HEK293 (cell line): Measurements from ENCODE around the gene TMEM191C.
"Not testable (repeated sequence)": the region's sequence is repeated elsewhere in the genome, so short reads cannot be mapped to it uniquely, and the experiment has no call there.

ENCODE experiments used
- CTCF ChIA-PET: fragments of 350-600 bp; formaldehyde crosslinking; extraction: SDS; loops from one replicate; lab custom pipeline; 2021; ENCODE audit warnings: antibody characterized with exemption; lab: Yijun Ruan, JAX
- POLR2A ChIA-PET: fragments of 300-600 bp; formaldehyde crosslinking; extraction: SDS; loops from one replicate; lab custom pipeline; 2020; ENCODE audit warnings: antibody characterized with exemption, inconsistent platforms; lab: Yijun Ruan, JAX
- H3K27ac ChIP-seq: fragments of 200-500 bp; sonication (Bioruptor generic); 2 replicates; pipeline ENCODE4 v1.5.1; 2014; ENCODE audit warnings: low read depth, low read length, control low read depth, inconsistent platforms; ENCODE audit errors: extremely low read depth
- H3K36me3 ChIP-seq, 2 experiments: fragments of 200-500 bp in 1 of 2; sonication (Bioruptor generic) in 1 of 2; 1 replicate in 1 of 2; 2 replicates in 1 of 2; pipeline ENCODE4 v1.5.1; 2014 to 2017; ENCODE audit warnings: inconsistent platforms in 2 of 2, low read length in 2 of 2; ENCODE audit not compliant: control insufficient read depth in 2 of 2, insufficient read depth in 1 of 2
- H3K4me1 ChIP-seq: fragments of 200-500 bp; sonication (Bioruptor generic); 2 replicates; pipeline ENCODE4 v1.5.1; 2014; ENCODE audit warnings: mild to moderate bottlenecking, low read length, inconsistent platforms; ENCODE audit not compliant: control insufficient read depth, insufficient read depth
- H3K4me3 ChIP-seq: 2 replicates; pipeline ENCODE4 v1.5.1; 2011; ENCODE audit warnings: low read depth, mild to moderate bottlenecking, control low read depth, low read length, moderate library complexity
- H3K9me3 ChIP-seq: fragments of 200-500 bp; sonication (Bioruptor generic); 2 replicates; pipeline ENCODE4 v1.5.1; 2014; ENCODE audit warnings: low read depth, low read length, inconsistent platforms; ENCODE audit not compliant: control insufficient read depth, insufficient read depth

TMEM191C gene

DNA sequence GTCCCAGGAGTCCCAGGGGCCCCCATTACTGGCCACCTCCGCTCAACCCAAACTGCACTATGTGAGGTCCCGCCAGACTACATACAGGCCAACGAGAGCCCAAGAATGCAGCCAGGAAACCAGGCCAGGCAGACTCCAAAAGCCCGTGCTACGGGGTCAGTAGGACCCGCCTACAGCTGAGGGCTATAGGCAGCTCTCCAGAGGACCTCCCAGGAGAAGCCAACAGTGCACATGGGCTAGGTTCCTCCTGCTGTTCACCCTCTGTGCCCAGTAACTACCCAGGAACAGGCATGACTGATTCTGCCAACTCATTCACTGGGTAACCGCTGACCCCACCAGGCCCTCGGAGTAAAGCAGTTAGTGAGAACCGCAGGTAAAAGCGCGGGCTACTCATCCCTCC is 44.8 kb downstream of the TMEM191C start:
- H3K27ac ChIP-seq, POLR2A ChIA-PET, CTCF ChIA-PET: not testable (repeated sequence)

DNA sequence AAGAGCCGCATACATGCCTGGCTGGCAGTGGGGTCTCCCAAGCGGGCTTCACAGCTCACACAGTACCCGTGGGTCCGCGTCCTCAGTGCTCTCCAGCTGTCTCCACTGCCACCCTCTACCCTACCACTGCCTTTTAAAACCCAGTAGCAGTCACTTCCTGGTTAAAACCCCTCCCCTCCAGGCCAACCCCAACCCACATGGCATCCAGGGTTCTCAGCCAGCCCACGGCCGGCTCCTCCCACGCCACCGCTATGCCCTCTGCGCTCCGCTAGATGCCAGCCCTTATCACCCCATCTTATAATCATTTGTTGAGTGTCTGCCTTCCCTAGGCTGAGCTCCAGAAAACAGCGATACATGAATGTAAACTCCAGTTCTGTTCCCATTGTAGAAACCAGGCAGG is 46.9 kb downstream of the TMEM191C start:
- CTCF ChIA-PET, H3K9me3 ChIP-seq, POLR2A ChIA-PET, H3K4me3 ChIP-seq, H3K4me1 ChIP-seq, H3K36me3 ChIP-seq, H3K27ac ChIP-seq: not testable (repeated sequence)

More for the DNA sequence above, 44.8 kb downstream of the TMEM191C start:
- not testable (repeated sequence) for H3K4me3 ChIP-seq, H3K9me3 ChIP-seq, H3K36me3 ChIP-seq, H3K4me1 ChIP-seq

DNA sequence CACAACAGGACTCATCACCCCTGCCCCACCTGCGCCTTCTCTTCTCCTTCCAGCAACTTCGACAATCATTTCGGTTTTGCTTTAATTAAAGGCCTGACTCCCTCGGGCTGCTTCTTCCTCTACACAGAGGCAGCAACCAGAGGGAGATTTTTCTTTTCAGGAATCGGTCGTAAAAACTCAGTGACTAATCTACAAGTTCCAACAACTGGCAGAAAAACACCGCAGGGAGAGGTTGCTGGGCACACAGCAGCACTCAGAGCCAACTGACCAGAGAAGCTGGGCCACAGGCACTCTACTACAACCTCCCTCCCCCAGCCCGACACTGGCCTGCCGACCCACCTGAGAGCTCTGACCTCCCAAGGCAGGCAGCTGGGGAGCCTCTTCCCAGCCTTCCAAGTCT is 48.0 kb downstream of the TMEM191C start:
- CTCF ChIA-PET, H3K27ac ChIP-seq, H3K9me3 ChIP-seq, H3K36me3 ChIP-seq, POLR2A ChIA-PET, H3K4me1 ChIP-seq, H3K4me3 ChIP-seq: not testable (repeated sequence)

DNA sequence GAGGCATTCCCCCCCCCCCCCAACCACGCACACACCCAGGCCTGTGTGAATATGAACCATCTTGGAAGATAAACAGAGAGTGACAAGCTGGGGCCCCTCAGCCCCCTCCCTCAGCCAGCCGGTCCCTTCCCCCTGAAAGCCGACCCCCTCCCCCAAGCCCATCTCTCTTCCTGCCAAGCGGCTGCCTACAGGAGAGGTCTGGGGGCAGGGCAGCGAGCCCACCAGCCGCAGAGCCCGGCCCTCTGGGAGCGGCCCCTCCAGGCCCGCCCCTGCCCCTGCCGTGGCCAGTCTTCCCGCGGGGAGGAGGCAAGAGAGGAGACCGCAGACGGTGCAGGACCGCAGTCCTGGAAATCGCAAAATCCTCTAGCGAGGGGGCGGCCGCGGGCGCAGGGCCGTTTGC is 49.3 kb downstream of the TMEM191C start:
- CTCF ChIA-PET, H3K27ac ChIP-seq, H3K9me3 ChIP-seq, H3K36me3 ChIP-seq, H3K4me1 ChIP-seq, POLR2A ChIA-PET, H3K4me3 ChIP-seq: not testable (repeated sequence)

DNA sequence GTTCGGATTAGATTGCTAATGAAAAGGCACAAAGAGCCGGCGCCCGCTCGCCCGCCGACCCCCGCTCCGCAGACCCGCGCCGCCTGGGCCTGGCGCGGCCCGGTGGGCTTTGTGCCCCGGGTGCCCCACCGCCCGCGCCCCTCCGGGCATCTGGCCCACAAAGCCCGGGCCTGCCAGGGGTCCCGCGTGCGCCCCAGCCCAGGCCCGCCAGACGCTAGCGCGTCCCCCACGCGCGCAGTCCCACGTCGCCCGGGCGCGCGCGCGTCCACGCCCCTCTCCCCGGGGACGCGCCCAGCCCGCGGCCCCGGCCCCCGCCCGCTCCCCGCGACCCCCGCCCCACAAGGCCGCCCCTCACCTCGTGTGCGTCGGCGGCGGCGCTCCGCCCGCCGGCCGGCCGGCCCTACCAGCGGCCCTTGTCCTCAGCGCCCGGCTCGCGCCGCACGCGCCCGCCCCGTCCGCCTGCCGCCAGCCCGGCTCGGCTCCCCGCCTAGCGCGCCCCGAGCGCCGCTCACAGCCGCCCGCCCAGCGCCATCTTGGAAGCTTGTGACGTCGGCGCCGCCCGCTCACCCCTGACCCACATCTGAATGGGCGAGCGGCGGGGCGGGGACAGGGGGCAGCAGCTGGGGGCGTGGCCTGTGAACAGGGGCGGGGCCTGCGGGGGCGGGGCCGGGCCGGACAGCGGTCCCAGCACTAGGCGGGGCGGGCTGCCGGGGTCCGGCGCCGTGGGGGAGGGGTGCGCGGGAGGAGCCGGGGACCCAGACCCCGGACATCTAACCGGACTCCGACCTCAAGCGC is 50.0 kb downstream of the TMEM191C start:
- H3K4me3 ChIP-seq, H3K27ac ChIP-seq, H3K4me1 ChIP-seq, POLR2A ChIA-PET, CTCF ChIA-PET, H3K36me3 ChIP-seq, H3K9me3 ChIP-seq: not testable (repeated sequence)
